Vagina (tissue), 2 donors: ENCODE measurements around the gene GALM. TPM values are rescaled to one million over a fixed set of nuclear protein-coding genes. Genes with fewer than 3 reads are reported as not detected.
A peak's percentile ranks its signal among the peaks of the same experiment; 100 is the strongest.

Source experiments
- DNase-seq, 2 donors: peaks; one replicate each; pipeline ENCODE4 v3.0.0-alpha.2; 2017; ENCODE audit errors: extremely low spot score in 2 of 2
- H3K27ac ChIP-seq: fragments of 200-600 bp; sonication (generic); one replicate; pipeline ENCODE4 v1.5.1; 2019
- H3K27me3 ChIP-seq: fragments of 200-600 bp; sonication (generic); one replicate; pipeline ENCODE4 v1.5.1; 2019
- H3K36me3 ChIP-seq, 2 donors: fragments of 200-600 bp; sonication (generic); one replicate each; pipeline ENCODE4 v1.5.1; 2017 to 2019
- H3K4me1 ChIP-seq: fragments of 200-600 bp; sonication (generic); one replicate; pipeline ENCODE4 v1.5.1; 2019
- H3K4me3 ChIP-seq, 2 donors: fragments of 200-600 bp; sonication (generic); 1 replicate in 1 of 2; 2 replicates in 1 of 2; pipeline ENCODE4 v1.5.1; 2016 to 2019
- H3K9me3 ChIP-seq: fragments of 200-600 bp; sonication (generic); one replicate; pipeline ENCODE4 v1.5.1; 2019
- CTCF ChIP-seq, 3 experiments: fragments of 450-650 bp in 2 of 3; fragments of 200-600 bp in 1 of 3; sonication (generic) in 1 of 3; IDR thresholded peaks; one replicate each; pipeline ENCODE4 v1.5.1; 2017 to 2019; ENCODE audit warnings: antibody characterized with exemption in 3 of 3, mild to moderate bottlenecking in 2 of 3, moderate library complexity in 2 of 3
- POLR2A ChIP-seq, 2 donors: fragments of 450-650 bp; IDR thresholded peaks; one replicate each; pipeline ENCODE4 v1.6.1; 2017; ENCODE audit warnings: antibody characterized with exemption in 2 of 2, mild to moderate bottlenecking in 2 of 2, moderate library complexity in 2 of 2
- POLR2AphosphoS5 ChIP-seq, 2 donors: sonication (generic); formaldehyde crosslinking; IDR thresholded peaks; one replicate each; pipeline ENCODE4 v1.9.0; 2017; ENCODE audit warnings: antibody characterized with exemption in 2 of 2, mild to moderate bottlenecking in 2 of 2, low read depth in 1 of 2; ENCODE audit not compliant: insufficient read depth in 1 of 2
- intact Hi-C: fragments of 100-400 bp; cut with DNase I; formaldehyde crosslinking; loops from one replicate; pipeline ENCODE4 v1.15.1; 2023
- total RNA-seq: library from RNA; depleted of rRNA; stranded (reverse); fragments of >200 nt; gene quantifications from one replicate; pipeline ENCODE4 v1.2.3, GENCODE V29; 2016

Gene GALM
- total RNA-seq, 1 donor from 2014 or later: 16.9 TPM

- H3K9me3 ChIP-seq: no peaks in the 10 kb centered on the region
- no peaks in the 10 kb centered on the region for H3K36me3 ChIP-seq
- TF ChIP-seq CTCF (IDR thresholded peaks at IDR 0.05): no peak
- TF ChIP-seq POLR2AphosphoS5 (IDR thresholded peaks at IDR 0.05; ENCODE audit: insufficient read depth in 1 of 2, low read depth in 1 of 2): no peak
- no peak for TF ChIP-seq POLR2A (IDR thresholded peaks at IDR 0.05)
- H3K27me3 ChIP-seq: no peaks in the 10 kb centered on the region
- intact Hi-C loops: no loop called here
- DNase-seq: no peak
- no peaks in the 10 kb centered on the region for H3K4me1 ChIP-seq
- H3K27ac ChIP-seq: no peak overlapping the region
- no peak overlapping the region for H3K4me3 ChIP-seq
These were observed 5.6 kb upstream of the GALM start for GRCh38 chr2:38660282-38660681.

- H3K27ac ChIP-seq: no peak overlapping the region
- H3K27me3 ChIP-seq: no peaks in the 10 kb centered on the region
- H3K4me3 ChIP-seq: no peak overlapping the region
- no peaks in the 10 kb centered on the region for H3K4me1 ChIP-seq
- TF ChIP-seq POLR2A (IDR thresholded peaks at IDR 0.05) (no peak), POLR2AphosphoS5 (IDR thresholded peaks at IDR 0.05; ENCODE audit: insufficient read depth in 1 of 2, low read depth in 1 of 2) (no peak), CTCF (IDR thresholded peaks at IDR 0.05) (no peak)
- no peaks in the 10 kb centered on the region for H3K9me3 ChIP-seq
- DNase-seq: no peak
- H3K36me3 ChIP-seq: no peaks in the 10 kb centered on the region
- intact Hi-C loops: no loop called here
These were observed 4.6 kb upstream of the GALM start for GRCh38 chr2:38661306-38661705.

- H3K9me3 ChIP-seq: no peaks in the 10 kb centered on the region
- DNase-seq: no peak
- no peaks in the 10 kb centered on the region for H3K27me3 ChIP-seq
- TF ChIP-seq POLR2A (IDR thresholded peaks at IDR 0.05) (no peak), POLR2AphosphoS5 (IDR thresholded peaks at IDR 0.05; ENCODE audit: insufficient read depth in 1 of 2, low read depth in 1 of 2) (no peak), CTCF (IDR thresholded peaks at IDR 0.05) (no peak)
- H3K27ac ChIP-seq: peak overlapping the region; percentile 81
- H3K4me1 ChIP-seq: peaks cover 21% of the 10 kb centered on the region
- intact Hi-C loops: no loop called here
- H3K4me3 ChIP-seq: peak overlapping the region; percentile 70 to 74
- H3K36me3 ChIP-seq: no peaks in the 10 kb centered on the region
These were observed 619 bp downstream of the GALM start for GRCh38 chr2:38666556-38666910.

GRCh38 chr2:38668092-38668491, 2.2 kb downstream of the GALM start:
- TF ChIP-seq CTCF (IDR thresholded peaks at IDR 0.05) (no peak), POLR2AphosphoS5 (IDR thresholded peaks at IDR 0.05; ENCODE audit: insufficient read depth in 1 of 2, low read depth in 1 of 2) (no peak), POLR2A (IDR thresholded peaks at IDR 0.05) (no peak)

GRCh38 chr2:38668779-38669479, 3.0 kb downstream of the GALM start:
- intact Hi-C loops: no loop called here
- TF ChIP-seq POLR2A (IDR thresholded peaks at IDR 0.05) (no peak), CTCF (IDR thresholded peaks at IDR 0.05) (no peak), POLR2AphosphoS5 (IDR thresholded peaks at IDR 0.05; ENCODE audit: insufficient read depth in 1 of 2, low read depth in 1 of 2) (no peak)
- Histone ChIP-seq H3K4me3 (no peak overlapping the region), H3K36me3 (no peaks in the 10 kb centered on the region), H3K4me1 (peaks cover 21% of the 10 kb centered on the region), H3K9me3 (no peaks in the 10 kb centered on the region), H3K27ac (no peak overlapping the region), H3K27me3 (no peaks in the 10 kb centered on the region)
- no peak for DNase-seq

More at GRCh38 chr2:38668092-38668491, 2.2 kb downstream of the GALM start:
- H3K36me3 ChIP-seq: no peaks in the 10 kb centered on the region
- H3K4me3 ChIP-seq: no peak overlapping the region
- no peaks in the 10 kb centered on the region for H3K27me3 ChIP-seq
- DNase-seq: no peak
- no peaks in the 10 kb centered on the region for H3K9me3 ChIP-seq
- intact Hi-C loops: no loop called here
- H3K27ac ChIP-seq: no peak overlapping the region
- H3K4me1 ChIP-seq: peaks cover 21% of the 10 kb centered on the region
